ENCODE measurements around the gene DDX10.

DDX10 gene

DNA sequence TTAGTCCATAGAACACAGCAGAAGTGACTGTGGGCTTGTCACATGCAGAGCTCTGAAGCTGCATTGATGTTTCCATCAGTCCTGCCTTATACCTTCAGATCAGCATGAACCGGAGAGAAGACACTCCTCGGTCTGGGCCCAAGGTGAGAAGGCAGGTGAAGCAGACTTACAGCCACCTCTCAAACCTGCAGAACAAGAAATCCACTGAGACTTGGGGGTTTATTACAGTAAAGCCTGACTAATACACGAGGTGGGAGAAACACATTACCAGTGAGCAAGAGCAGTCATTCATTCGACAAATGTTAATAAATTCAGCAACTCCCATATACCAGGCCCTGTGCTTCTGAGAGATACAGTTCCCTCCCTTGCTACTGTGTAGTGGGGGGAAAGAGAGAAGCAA is 279.0 kb downstream of the DDX10 start:
- no peak overlapping the region for H3K4me3 ChIP-seq (ENCODE audit: low read length)
- no peaks in the 10 kb centered on the region for H3K4me1 ChIP-seq (ENCODE audit: insufficient read depth, low read length)
- no peak overlapping the region for H3K9ac ChIP-seq (ENCODE audit: low read depth, low read length)
- no peak overlapping the region for H3K27ac ChIP-seq (ENCODE audit: low read depth, low read length)
- H3K36me3 ChIP-seq (ENCODE audit: insufficient read depth, low read length) = peaks cover 13% of the 10 kb centered on the region; the same call in 1 of the 2 replicates
- no peaks in the 10 kb centered on the region for H3K27me3 ChIP-seq (ENCODE audit: insufficient read depth, low read length)
- no peaks in the 10 kb centered on the region for H3K9me3 ChIP-seq (ENCODE audit: insufficient read depth, low read depth, low read length)
- 95% methylated on average over 4 of the region's 4 CpGs for WGBS

GRCh38 chr11:108944471-108945178 is 279.8 kb downstream of the DDX10 start:
- H3K9me3 ChIP-seq (ENCODE audit: insufficient read depth, low read depth, low read length) = no peaks in the 10 kb centered on the region
- no peak overlapping the region for H3K9ac ChIP-seq (ENCODE audit: low read depth, low read length)
- 99% methylated on average over 6 of the region's 6 CpGs for WGBS
- no peaks in the 10 kb centered on the region for H3K4me1 ChIP-seq (ENCODE audit: insufficient read depth, low read length)
- H3K4me3 ChIP-seq (ENCODE audit: low read length) = no peak overlapping the region
- no peak overlapping the region for H3K27ac ChIP-seq (ENCODE audit: low read depth, low read length)
- no peaks in the 10 kb centered on the region for H3K27me3 ChIP-seq (ENCODE audit: insufficient read depth, low read length)
- peaks cover 13% of the 10 kb centered on the region; the same call in 1 of the 2 replicates for H3K36me3 ChIP-seq (ENCODE audit: insufficient read depth, low read length)

DNA sequence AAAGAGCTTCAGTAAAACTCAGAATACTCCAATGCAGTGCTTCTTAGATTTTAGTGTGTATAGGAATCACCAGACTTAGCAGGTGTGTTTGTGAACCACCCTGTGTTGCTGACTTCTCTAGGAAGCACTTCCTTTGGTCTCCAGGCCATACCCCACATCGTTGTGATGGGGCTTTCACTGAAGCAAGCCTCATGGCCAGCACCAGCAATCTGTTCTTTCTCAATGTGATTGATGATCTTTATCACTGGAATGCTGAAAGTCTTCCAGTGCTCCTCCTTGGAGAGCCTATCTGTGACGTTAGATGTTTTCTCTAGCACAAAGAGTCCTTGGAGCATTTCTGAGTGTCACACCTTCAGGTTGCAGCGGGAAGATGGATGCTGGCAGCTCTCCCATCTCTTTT is 280.5 kb downstream of the DDX10 start:
- H3K36me3 ChIP-seq (ENCODE audit: insufficient read depth, low read length) = peaks cover 6% of the 10 kb centered on the region; the same call in 1 of the 2 replicates
- H3K27ac ChIP-seq (ENCODE audit: low read depth, low read length) = no peak overlapping the region
- no peak overlapping the region for H3K9ac ChIP-seq (ENCODE audit: low read depth, low read length)
- 93% methylated on average over 3 of the region's 3 CpGs for WGBS
- no peaks in the 10 kb centered on the region for H3K27me3 ChIP-seq (ENCODE audit: insufficient read depth, low read length)
- no peak overlapping the region for H3K4me3 ChIP-seq (ENCODE audit: low read length)
- no peaks in the 10 kb centered on the region for H3K4me1 ChIP-seq (ENCODE audit: insufficient read depth, low read length)
- no peaks in the 10 kb centered on the region for H3K9me3 ChIP-seq (ENCODE audit: insufficient read depth, low read depth, low read length)

DNA sequence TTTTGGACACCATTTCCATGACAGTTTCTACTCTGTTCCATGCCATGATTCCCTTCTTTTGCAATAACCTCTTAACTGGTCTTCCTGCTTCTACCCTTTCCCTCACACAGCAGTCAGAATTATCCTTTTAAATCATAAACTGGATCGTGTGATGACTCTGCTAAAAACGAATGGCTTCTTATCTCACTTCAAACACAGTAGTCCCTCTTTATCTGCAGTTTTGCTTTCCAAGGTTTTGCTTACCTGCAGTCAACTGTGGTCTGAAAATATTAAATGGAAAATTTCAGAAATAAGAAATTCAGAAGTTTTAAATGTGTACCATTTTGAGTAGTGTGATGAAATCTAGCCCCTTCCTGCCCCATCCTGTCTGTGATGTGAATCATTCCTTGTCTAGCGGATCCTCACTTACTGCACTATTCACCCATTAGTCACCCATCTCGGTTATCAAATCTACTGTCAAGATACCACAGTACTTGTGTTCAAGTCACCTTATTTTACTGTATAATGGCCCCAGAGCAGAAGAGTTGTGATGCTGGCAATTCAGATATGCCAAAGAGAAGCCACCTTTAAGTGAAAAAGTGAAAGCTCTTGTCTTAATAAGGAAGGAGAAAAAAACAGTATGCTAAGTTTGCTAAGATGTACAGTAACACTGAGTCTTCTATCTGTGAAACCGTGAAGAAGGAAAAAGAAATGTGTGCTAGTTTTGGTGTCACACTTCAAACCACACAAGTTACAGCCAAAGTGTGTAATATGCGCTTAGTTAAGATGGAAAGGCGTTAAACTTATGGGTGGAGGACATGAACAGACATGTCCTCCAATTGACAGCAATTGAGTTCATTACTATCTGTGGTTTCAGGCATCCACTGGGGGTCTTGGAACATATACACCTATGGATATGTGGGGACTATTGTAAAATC is 283.0 kb downstream of the DDX10 start:
- H3K27me3 ChIP-seq (ENCODE audit: insufficient read depth, low read length) = no peaks in the 10 kb centered on the region
- 89% methylated on average over 7 of the region's 7 CpGs for WGBS
- no peaks in the 10 kb centered on the region for H3K9me3 ChIP-seq (ENCODE audit: insufficient read depth, low read depth, low read length)
- H3K36me3 ChIP-seq (ENCODE audit: insufficient read depth, low read length) = no peaks in the 10 kb centered on the region
- H3K4me3 ChIP-seq (ENCODE audit: low read length) = no peak overlapping the region
- H3K9ac ChIP-seq (ENCODE audit: low read depth, low read length) = no peak overlapping the region
- no peaks in the 10 kb centered on the region for H3K4me1 ChIP-seq (ENCODE audit: insufficient read depth, low read length)
- H3K27ac ChIP-seq (ENCODE audit: low read depth, low read length) = no peak overlapping the region

GRCh38 chr11:108958368-108959104 is 293.7 kb downstream of the DDX10 start:
- H3K4me1 ChIP-seq (ENCODE audit: insufficient read depth, low read length) = peaks cover 29% of the 10 kb centered on the region
- no peak overlapping the region for H3K27ac ChIP-seq (ENCODE audit: low read depth, low read length)
- H3K36me3 ChIP-seq (ENCODE audit: insufficient read depth, low read length) = no peaks in the 10 kb centered on the region
- no peak overlapping the region for H3K4me3 ChIP-seq (ENCODE audit: low read length)
- H3K27me3 ChIP-seq (ENCODE audit: insufficient read depth, low read length) = no peaks in the 10 kb centered on the region
- WGBS = 89% methylated on average over 7 of the region's 7 CpGs
- no peak overlapping the region for H3K9ac ChIP-seq (ENCODE audit: low read depth, low read length)
- no peaks in the 10 kb centered on the region for H3K9me3 ChIP-seq (ENCODE audit: insufficient read depth, low read depth, low read length)

- H3K27me3 ChIP-seq (ENCODE audit: insufficient read depth, low read length) = no peaks in the 10 kb centered on the region
- 93% methylated on average over 3 of the region's 4 CpGs for WGBS
- H3K9ac ChIP-seq (ENCODE audit: low read depth, low read length) = no peak overlapping the region
- no peak overlapping the region for H3K4me3 ChIP-seq (ENCODE audit: low read length)
- H3K9me3 ChIP-seq (ENCODE audit: insufficient read depth, low read depth, low read length) = no peaks in the 10 kb centered on the region
- H3K4me1 ChIP-seq (ENCODE audit: insufficient read depth, low read length) = peaks cover 29% of the 10 kb centered on the region
- H3K36me3 ChIP-seq (ENCODE audit: insufficient read depth, low read length) = no peaks in the 10 kb centered on the region
- no peak overlapping the region for H3K27ac ChIP-seq (ENCODE audit: low read depth, low read length)
Observed at GRCh38 chr11:108959105-108959761, 294.4 kb downstream of the DDX10 start.

- Histone ChIP-seq H3K27ac (ENCODE audit: low read depth, low read length) (no peak overlapping the region), H3K27me3 (ENCODE audit: insufficient read depth, low read length) (no peaks in the 10 kb centered on the region), H3K9ac (ENCODE audit: low read depth, low read length) (no peak overlapping the region), H3K36me3 (ENCODE audit: insufficient read depth, low read length) (no peaks in the 10 kb centered on the region), H3K9me3 (ENCODE audit: insufficient read depth, low read depth, low read length) (no peaks in the 10 kb centered on the region), H3K4me3 (ENCODE audit: low read length) (no peak overlapping the region), H3K4me1 (ENCODE audit: insufficient read depth, low read length) (peaks cover 29% of the 10 kb centered on the region)
- whole genome bisulfite sequencing = 91% methylated on average over 3 of the region's 3 CpGs
Observed at GRCh38 chr11:108959874-108960273, 295.0 kb downstream of the DDX10 start.

DNA sequence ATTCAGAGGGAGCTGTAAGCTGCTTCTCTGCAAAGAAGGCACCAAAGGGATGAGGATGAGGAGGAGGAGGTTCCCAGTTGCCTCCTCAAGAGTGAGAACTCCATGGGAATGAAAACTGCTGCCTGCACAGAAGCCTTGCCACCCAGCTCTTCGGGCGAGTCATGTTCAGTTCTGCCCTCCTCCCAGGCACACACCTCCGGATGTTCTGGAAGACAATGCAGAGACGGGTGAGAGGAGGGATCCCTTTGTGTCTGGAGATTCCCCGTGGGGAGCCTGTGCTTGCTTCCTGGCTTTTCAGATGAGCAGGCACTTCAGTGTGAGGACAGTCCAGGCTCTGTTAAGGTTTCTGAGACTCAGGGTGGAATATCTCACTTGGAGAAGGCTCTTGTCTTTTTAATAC is 295.6 kb downstream of the DDX10 start:
- 28% methylated on average over 5 of the region's 5 CpGs for WGBS
- Histone ChIP-seq H3K9me3 (ENCODE audit: insufficient read depth, low read depth, low read length) (no peaks in the 10 kb centered on the region), H3K4me3 (ENCODE audit: low read length) (no peak overlapping the region), H3K27me3 (ENCODE audit: insufficient read depth, low read length) (no peaks in the 10 kb centered on the region), H3K4me1 (ENCODE audit: insufficient read depth, low read length) (peaks cover 29% of the 10 kb centered on the region), H3K27ac (ENCODE audit: low read depth, low read length) (peak overlapping the region; percentile 52), H3K9ac (ENCODE audit: low read depth, low read length) (no peak overlapping the region), H3K36me3 (ENCODE audit: insufficient read depth, low read length) (no peaks in the 10 kb centered on the region)

GRCh38 chr11:108961095-108961494 is 296.2 kb downstream of the DDX10 start:
- H3K9ac ChIP-seq (ENCODE audit: low read depth, low read length) = no peak overlapping the region
- 73% methylated on average over 4 of the region's 4 CpGs for WGBS
- H3K9me3 ChIP-seq (ENCODE audit: insufficient read depth, low read depth, low read length) = no peaks in the 10 kb centered on the region

DNA sequence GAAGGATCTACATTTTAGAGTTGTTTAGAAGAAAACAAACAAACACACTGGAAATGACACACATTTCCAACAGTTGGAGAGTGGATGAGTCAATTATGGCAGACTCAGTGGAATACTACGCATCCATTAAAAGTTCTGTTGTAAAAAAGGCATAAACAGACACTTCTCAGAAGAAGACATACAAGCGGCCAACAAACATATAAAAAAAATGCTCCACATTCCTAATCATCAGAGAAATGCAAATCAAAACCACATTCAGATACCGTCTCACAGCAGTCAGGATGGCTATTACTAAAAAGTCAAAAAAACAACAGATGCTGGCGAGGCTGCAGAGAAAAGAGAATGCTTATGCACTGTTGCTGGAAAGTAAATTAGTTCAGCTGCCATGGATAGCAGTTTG is 298.2 kb downstream of the DDX10 start:
- H3K4me3 ChIP-seq (ENCODE audit: low read length) = no peak overlapping the region
- H3K27me3 ChIP-seq (ENCODE audit: insufficient read depth, low read length) = no peaks in the 10 kb centered on the region
- no peaks in the 10 kb centered on the region for H3K36me3 ChIP-seq (ENCODE audit: insufficient read depth, low read length)
- peaks cover 35% of the 10 kb centered on the region for H3K4me1 ChIP-seq (ENCODE audit: insufficient read depth, low read length)
- no peak overlapping the region for H3K27ac ChIP-seq (ENCODE audit: low read depth, low read length)
- 95% methylated on average over 4 of the region's 4 CpGs for WGBS
- H3K9ac ChIP-seq (ENCODE audit: low read depth, low read length) = no peak overlapping the region
- H3K9me3 ChIP-seq (ENCODE audit: insufficient read depth, low read depth, low read length) = no peaks in the 10 kb centered on the region

More at GRCh38 chr11:108961095-108961494, 296.2 kb downstream of the DDX10 start:
- no peaks in the 10 kb centered on the region for H3K27me3 ChIP-seq (ENCODE audit: insufficient read depth, low read length)
- H3K4me3 ChIP-seq (ENCODE audit: low read length) = no peak overlapping the region
- no peaks in the 10 kb centered on the region for H3K36me3 ChIP-seq (ENCODE audit: insufficient read depth, low read length)
- H3K27ac ChIP-seq (ENCODE audit: low read depth, low read length) = peak overlapping the region; percentile 52
- H3K4me1 ChIP-seq (ENCODE audit: insufficient read depth, low read length) = peaks cover 29% of the 10 kb centered on the region

All from HUES64 (cell line).